Smooth muscle cell (in vitro differentiated cells): ENCODE results near the gene AOPEP. TPM values are rescaled to one million over a fixed set of nuclear protein-coding genes. Genes with fewer than 3 reads are reported as not detected.

Source experiments
- DNase-seq: peaks from one replicate; lab custom pipeline; 2025; ENCODE audit not compliant: unreplicated experiment; lab: John Stamatoyannopoulos, UW
- H2AFZ ChIP-seq: fragments of 200-600 bp; sonication (generic); 2 replicates; pipeline ENCODE4 v1.6.0; 2016; ENCODE audit warnings: antibody characterized with exemption, low read depth, mild to moderate bottlenecking
- H3F3A ChIP-seq: fragments of 200-600 bp; sonication (generic); 2 replicates; pipeline ENCODE4 v1.6.0; 2017; ENCODE audit warnings: antibody characterized with exemption, low read depth
- H3K27ac ChIP-seq: fragments of 200-600 bp; sonication (generic); 2 replicates; pipeline ENCODE4 v1.5.1; 2016; ENCODE audit warnings: low read depth, mild to moderate bottlenecking
- H3K27me3 ChIP-seq: fragments of 200-600 bp; sonication (generic); 2 replicates; pipeline ENCODE4 v1.6.1; 2016; ENCODE audit warnings: low read depth, mild to moderate bottlenecking
- H3K36me3 ChIP-seq: fragments of 200-600 bp; sonication (generic); 2 replicates; pipeline ENCODE4 v1.5.1; 2016; ENCODE audit warnings: low read depth
- H3K4me1 ChIP-seq: fragments of 200-600 bp; sonication (generic); 2 replicates; pipeline ENCODE4 v1.5.1; 2016; ENCODE audit warnings: low read depth
- H3K4me2 ChIP-seq: fragments of 200-600 bp; sonication (generic); 2 replicates; pipeline ENCODE4 v1.6.0; 2016; ENCODE audit warnings: mild to moderate bottlenecking
- H3K4me3 ChIP-seq: fragments of 200-600 bp; sonication (generic); 2 replicates; pipeline ENCODE4 v1.5.1; 2016; ENCODE audit warnings: mild to moderate bottlenecking
- H3K79me2 ChIP-seq: fragments of 200-600 bp; sonication (generic); 2 replicates; pipeline ENCODE4 v1.6.0; 2016; ENCODE audit warnings: low read depth, mild to moderate bottlenecking
- H3K9ac ChIP-seq: fragments of 200-600 bp; sonication (generic); 2 replicates; pipeline ENCODE4 v1.6.0; 2016; ENCODE audit warnings: low read depth
- H3K9me3 ChIP-seq: fragments of 200-600 bp; sonication (generic); replicated peaks from 2 replicates; pipeline ENCODE4 v1.5.1; 2016; ENCODE audit warnings: low read depth
- H4K20me1 ChIP-seq: fragments of 200-600 bp; sonication (generic); 2 replicates; pipeline ENCODE4 v1.6.0; 2016; ENCODE audit warnings: low read depth
- CTCF ChIP-seq: fragments of 200-600 bp; sonication (generic); IDR thresholded peaks from 2 replicates; pipeline ENCODE4 v1.5.1; 2017; ENCODE audit warnings: borderline replicate concordance, mild to moderate bottlenecking, antibody characterized with exemption; ENCODE audit not compliant: insufficient read depth, poor library complexity, severe bottlenecking
- WGBS: methylation state at CpG from one replicate; pipeline ENCODE4 v1.1.7; 2016; ENCODE audit warnings: low lambda C conversion rate; 5-methylcytosine and 5-hydroxymethylcytosine counted together
- polyA plus RNA-seq: library from polyadenylated mRNA; unstranded; fragments of >200 nt; fragmentation: Nextera tagmentation; extraction: Ambion mirVana; gene quantifications from 2 replicates; pipeline ENCODE4 v1.2.1, GENCODE V29; 2016
- total RNA-seq: library from RNA; depleted of rRNA; stranded (reverse); fragments of >200 nt; gene quantifications from 2 replicates; pipeline ENCODE4 v1.2.3, GENCODE V29; 2014

AOPEP gene
- total and polyA plus RNA-seq, 2 experiments from 2014 or later, result 52.7 to 94.9 TPM

GRCh38 chr9:94770334-94770733 lies 43.8 kb downstream of the AOPEP start:
- no peak overlapping the region for H3K4me2 ChIP-seq
- H3K36me3 ChIP-seq, result no peaks in the 10 kb centered on the region
- no peak for DNase-seq
- H3K27me3 ChIP-seq, result no peaks in the 10 kb centered on the region
- peaks cover 30% of the 10 kb centered on the region for H3K79me2 ChIP-seq
- no peak overlapping the region for H3K9ac ChIP-seq
- no peak for TF ChIP-seq CTCF
- WGBS, result 92% methylated on average over 6 of the region's 6 CpGs
- H4K20me1 ChIP-seq, result no peaks in the 10 kb centered on the region
- no peak overlapping the region for H3K4me3 ChIP-seq
- H3K4me1 ChIP-seq, result no peaks in the 10 kb centered on the region
- no peak overlapping the region for H2AFZ ChIP-seq
- H3F3A ChIP-seq, result peaks cover 4% of the 10 kb centered on the region
- H3K9me3 ChIP-seq, result no peaks in the 10 kb centered on the region
- no peak overlapping the region for H3K27ac ChIP-seq

- no peak for TF ChIP-seq CTCF
These were observed 44.6 kb downstream of the AOPEP start for GRCh38 chr9:94771096-94771495.

GRCh38 chr9:94772144-94772543 lies 45.6 kb downstream of the AOPEP start:
- no peak overlapping the region for H3K9ac ChIP-seq
- WGBS, result 90% methylated on average over 3 of the region's 3 CpGs
- no peak overlapping the region for H3K4me2 ChIP-seq
- H3F3A ChIP-seq, result peaks cover 4% of the 10 kb centered on the region
- TF ChIP-seq CTCF, result no peak
- H3K36me3 ChIP-seq, result no peaks in the 10 kb centered on the region
- H3K79me2 ChIP-seq, result peaks cover 14% of the 10 kb centered on the region
- no peak overlapping the region for H2AFZ ChIP-seq
- no peaks in the 10 kb centered on the region for H3K4me1 ChIP-seq
- H3K4me3 ChIP-seq, result no peak overlapping the region
- H3K27me3 ChIP-seq, result no peaks in the 10 kb centered on the region
- DNase-seq, result no peak
- no peaks in the 10 kb centered on the region for H3K9me3 ChIP-seq
- no peaks in the 10 kb centered on the region for H4K20me1 ChIP-seq
- H3K27ac ChIP-seq, result no peak overlapping the region

More at GRCh38 chr9:94771096-94771495, 44.6 kb downstream of the AOPEP start:
- Histone ChIP-seq H3K27ac (no peak overlapping the region), H3K36me3 (no peaks in the 10 kb centered on the region), H3K4me3 (no peak overlapping the region), H3K9ac (no peak overlapping the region), H3K27me3 (no peaks in the 10 kb centered on the region), H4K20me1 (no peaks in the 10 kb centered on the region), H3K79me2 (peaks cover 23% of the 10 kb centered on the region), H3F3A (peaks cover 4% of the 10 kb centered on the region), H2AFZ (no peak overlapping the region), H3K4me2 (no peak overlapping the region), H3K4me1 (no peaks in the 10 kb centered on the region), H3K9me3 (no peaks in the 10 kb centered on the region)
- WGBS, result 100% methylated on average over 3 of the region's 3 CpGs
- DNase-seq, result no peak

- no peaks in the 10 kb centered on the region for H3K27me3 ChIP-seq
- peaks cover 14% of the 10 kb centered on the region for H3K79me2 ChIP-seq
- no peaks in the 10 kb centered on the region for H3F3A ChIP-seq
- DNase-seq, result no peak
- H3K4me3 ChIP-seq, result no peak overlapping the region
- no peak overlapping the region for H3K27ac ChIP-seq
- no peaks in the 10 kb centered on the region for H3K9me3 ChIP-seq
- no peak for TF ChIP-seq CTCF
- H3K4me1 ChIP-seq, result no peaks in the 10 kb centered on the region
- no peaks in the 10 kb centered on the region for H3K36me3 ChIP-seq
- WGBS, result 71% methylated on average over 4 of the region's 4 CpGs
- H4K20me1 ChIP-seq, result no peaks in the 10 kb centered on the region
- H3K4me2 ChIP-seq, result no peak overlapping the region
- H3K9ac ChIP-seq, result no peak overlapping the region
- no peak overlapping the region for H2AFZ ChIP-seq
These were observed 46.3 kb downstream of the AOPEP start for GRCh38 chr9:94772639-94773303.
